Measurements from ENCODE around the gene POLR2A. TPM values are rescaled to one million over a fixed set of nuclear protein-coding genes. Genes with fewer than 3 reads are reported as not detected.

Gene POLR2A
- total and polyA plus RNA-seq, 2 of the 13 experiments (the other 11 are each of a cell fraction or from before 2014, with no cell fraction given) = 17.8 to 18.3 TPM

DNA sequence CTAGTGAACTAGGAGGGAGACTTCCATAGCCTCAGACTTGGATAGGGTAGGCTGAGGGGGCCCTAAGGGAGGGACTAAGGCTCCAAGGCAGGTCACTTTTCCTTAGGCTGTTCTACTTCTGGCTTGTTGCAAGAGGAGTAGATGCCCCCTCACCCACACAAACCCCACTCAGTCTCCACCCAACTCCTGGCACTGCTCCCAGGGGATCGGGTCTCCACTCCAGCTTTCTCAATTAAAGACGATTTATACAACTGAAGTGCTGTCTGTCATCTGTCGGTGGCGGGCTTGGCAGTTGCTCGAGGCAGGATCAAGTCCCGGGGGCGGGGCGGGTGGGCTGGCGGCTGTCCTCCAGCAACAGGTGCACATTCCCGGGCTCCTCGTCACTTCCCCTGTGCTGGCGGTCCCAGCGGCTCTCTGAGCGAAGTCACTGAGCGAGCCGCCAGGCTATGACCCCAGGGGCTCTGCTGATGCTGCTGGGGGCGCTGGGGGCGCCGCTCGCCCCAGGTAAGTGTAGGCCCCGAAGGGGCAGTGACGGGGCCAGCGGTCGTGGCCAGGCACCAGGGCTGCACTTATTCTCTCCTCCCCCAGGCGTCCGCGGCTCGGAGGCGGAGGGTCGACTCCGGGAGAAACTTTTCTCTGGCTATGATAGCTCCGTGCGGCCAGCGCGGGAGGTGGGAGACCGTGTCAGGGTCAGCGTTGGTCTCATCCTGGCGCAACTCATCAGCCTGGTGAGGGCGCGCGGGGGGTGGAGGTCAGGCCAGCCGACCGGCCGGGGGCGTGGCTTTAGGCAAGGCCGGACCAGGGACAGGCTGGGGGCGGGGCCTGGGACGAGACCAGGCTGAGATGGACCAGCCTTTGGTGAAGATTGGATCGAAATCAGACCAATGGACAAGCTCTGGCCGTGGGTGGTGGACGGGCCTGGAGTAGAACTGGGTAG is 39.2 kb upstream of the POLR2A start, which contains the start of gene CHRNB1 (continued):
- TF ChIP-seq CHD4 (IDR thresholded peaks at IDR 0.05; ENCODE audit: borderline replicate concordance, low read length) = no peak
- TF ChIP-seq ZNF329 (CRISPR knock-in tag; IDR thresholded peaks at IDR 0.05; ENCODE audit: low read depth) = no peak
- TF ChIP-seq ZNF615 (CRISPR knock-in tag; IDR thresholded peaks at IDR 0.05; ENCODE audit: borderline replicate concordance) = no peak
- TF ChIP-seq, protein P1, sequence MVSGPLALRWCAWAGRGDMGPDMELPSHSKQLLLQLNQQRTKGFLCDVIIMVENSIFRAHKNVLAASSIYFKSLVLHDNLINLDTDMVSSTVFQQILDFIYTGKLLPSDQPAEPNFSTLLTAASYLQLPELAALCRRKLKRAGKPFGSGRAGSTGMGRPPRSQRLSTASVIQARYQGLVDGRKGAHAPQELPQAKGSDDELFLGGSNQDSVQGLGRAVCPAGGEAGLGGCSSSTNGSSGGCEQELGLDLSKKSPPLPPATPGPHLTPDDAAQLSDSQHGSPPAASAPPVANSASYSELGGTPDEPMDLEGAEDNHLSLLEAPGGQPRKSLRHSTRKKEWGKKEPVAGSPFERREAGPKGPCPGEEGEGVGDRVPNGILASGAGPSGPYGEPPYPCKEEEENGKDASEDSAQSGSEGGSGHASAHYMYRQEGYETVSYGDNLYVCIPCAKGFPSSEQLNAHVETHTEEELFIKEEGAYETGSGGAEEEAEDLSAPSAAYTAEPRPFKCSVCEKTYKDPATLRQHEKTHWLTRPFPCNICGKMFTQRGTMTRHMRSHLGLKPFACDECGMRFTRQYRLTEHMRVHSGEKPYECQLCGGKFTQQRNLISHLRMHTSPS (CRISPR knock-in tag; IDR thresholded peaks at IDR 0.05; ENCODE audit: low read depth) = peak; percentile 73; the same call in 1 of the 2 replicates
- TF ChIP-seq, protein P2, sequence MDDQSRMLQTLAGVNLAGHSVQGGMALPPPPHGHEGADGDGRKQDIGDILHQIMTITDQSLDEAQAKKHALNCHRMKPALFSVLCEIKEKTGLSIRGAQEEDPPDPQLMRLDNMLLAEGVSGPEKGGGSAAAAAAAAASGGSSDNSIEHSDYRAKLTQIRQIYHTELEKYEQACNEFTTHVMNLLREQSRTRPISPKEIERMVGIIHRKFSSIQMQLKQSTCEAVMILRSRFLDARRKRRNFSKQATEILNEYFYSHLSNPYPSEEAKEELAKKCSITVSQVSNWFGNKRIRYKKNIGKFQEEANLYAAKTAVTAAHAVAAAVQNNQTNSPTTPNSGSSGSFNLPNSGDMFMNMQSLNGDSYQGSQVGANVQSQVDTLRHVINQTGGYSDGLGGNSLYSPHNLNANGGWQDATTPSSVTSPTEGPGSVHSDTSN (CRISPR knock-in tag; IDR thresholded peaks at IDR 0.05; ENCODE audit: borderline replicate concordance) = no peak
- no peak for TF ChIP-seq KIAA2018 (CRISPR knock-in tag; IDR thresholded peaks at IDR 0.05; ENCODE audit: borderline replicate concordance)
- no peak for TF ChIP-seq ZNF17 (CRISPR knock-in tag; IDR thresholded peaks at IDR 0.05)
- TF ChIP-seq KLF12 (CRISPR knock-in tag; IDR thresholded peaks at IDR 0.05; ENCODE audit: borderline replicate concordance) = no peak
- peak; percentile 34; the same call in 1 of the 2 replicates for TF ChIP-seq ARID5B (CRISPR knock-in tag; IDR thresholded peaks at IDR 0.05)
- TF ChIP-seq CBX5 (CRISPR knock-in tag; IDR thresholded peaks at IDR 0.05; ENCODE audit: borderline replicate concordance) = no peak
- no peak for TF ChIP-seq TBP (CRISPR knock-in tag; IDR thresholded peaks at IDR 0.05)
- no peak; the same call in 1 of the 2 replicates for TF ChIP-seq GZF1 (CRISPR knock-in tag; IDR thresholded peaks at IDR 0.05)

All from HepG2 (cell line).